GM23248 (cell line): ENCODE measurements around the gene ZNF792.

Source experiments
- EZH2 ChIP-seq: fragments of 200-600 bp; sonication (generic); IDR thresholded peaks from 2 replicates; pipeline ENCODE4 v1.6.1; 2018; ENCODE audit warnings: antibody characterized with exemption, mild to moderate bottlenecking; ENCODE audit not compliant: insufficient read depth, poor library complexity, severe bottlenecking
- EZH2phosphoT487 ChIP-seq: fragments of 200-600 bp; sonication (generic); IDR thresholded peaks from 2 replicates; pipeline ENCODE4 v1.6.1; 2018; ENCODE audit warnings: antibody characterized with exemption, moderate library complexity, mild to moderate bottlenecking, low read depth; ENCODE audit not compliant: insufficient read depth

- TF ChIP-seq EZH2phosphoT487 (no peak), EZH2 (no peak)
Observed at GRCh38 chr19:34991542-34992333, 27.7 kb upstream of the ZNF792 start.
